Pancreas (tissue), 10 donors: ENCODE data around the gene SPATA17. TPM values are rescaled to one million over a fixed set of nuclear protein-coding genes. Genes with fewer than 3 reads are reported as not detected.

Experiments used
- ATAC-seq, 4 donors: fragments of 200-7000 bp; cut with Tn5 transposase; one replicate each; pipeline versions ENCODE4 v1.8.0 to v1.9.1; 2020; ENCODE audit warnings: mild to moderate bottlenecking in 4 of 4, moderate library complexity in 4 of 4
- DNase-seq, 6 donors: peaks; one replicate each; pipeline ENCODE4 v3.0.0-alpha.2; 2020
- FAIRE-seq: peaks from 2 replicates; lab custom pipeline; 2012; peaks lifted over from hg19 to GRCh38; lab: Jason Lieb, UNC
- H3K27ac ChIP-seq, 4 donors: fragments of 200-600 bp; sonication (generic); 1 replicate in 3 of 4; 2 replicates in 1 of 4; pipeline versions ENCODE4 v1.5.0 to v1.8.0; 2020
- H3K27me3 ChIP-seq, 4 donors: fragments of 200-600 bp; one replicate each; pipeline ENCODE4 v1.8.0; 2021
- H3K36me3 ChIP-seq, 3 donors: fragments of 200-600 bp; sonication (generic) in 1 of 3; one replicate each; pipeline versions ENCODE4 v1.5.0 to v1.8.0; 2020 to 2021
- H3K4me1 ChIP-seq, 3 donors: fragments of 200-600 bp; one replicate each; pipeline ENCODE4 v1.8.0; 2021
- H3K4me3 ChIP-seq, 4 donors: fragments of 200-600 bp; sonication (generic) in 2 of 4; one replicate each; pipeline versions ENCODE4 v1.5.0 to v1.8.0; 2020 to 2021
- H3K9me3 ChIP-seq, 4 donors: fragments of 200-600 bp; one replicate each; pipeline ENCODE4 v1.8.0; 2021
- WGBS, 2 donors: extraction: QIAGEN DNeasy Blood & Tissue Kit; methylation state at CpG; one replicate each; pipeline ENCODE4 v1.1.7; 2013; 5-methylcytosine and 5-hydroxymethylcytosine counted together
- intact Hi-C, 3 donors: fragments of 100-400 bp; cut with DNase I; formaldehyde crosslinking; loops; one replicate each; pipeline versions ENCODE4 v1.11.1 to v1.14.2; 2022
- polyA plus RNA-seq, 2 donors: library from polyadenylated mRNA; stranded (reverse); fragments of 200-250 nt; gene quantifications; one replicate each; pipeline ENCODE4 v1.2.3, GENCODE V29; 2013
- total RNA-seq, 6 donors: library from RNA; stranded (reverse); fragmentation: NEBNext Ultra II Directional in 4 of 6; extraction: Animal tissue kit (Norgen Biotek cat#: 25700) in 4 of 6; gene quantifications; one replicate each; pipeline versions ENCODE4 v1.2.1 to v1.2.4, GENCODE V29; 2021 to 2023
- TF ChIP-seq, protein P1 (sequence below), 4 donors: fragments of 200-600 bp; sonication (generic) in 3 of 4; IDR thresholded peaks; one replicate each; pipeline versions ENCODE4 v1.5.0 to v1.8.0; 2021; ENCODE audit warnings: antibody characterized with exemption in 4 of 4
- donor health status: healthy with polysubstance abuse.
- donor health status: DM: no; HTN: no; CAD: no; lungs with moderate emphysema.
- donor health status: DM: no; HTN: no; CAD: no.
- donor health status: control.
- donor health status: control.
- donor health status: Bipolar disorder and iron deficiency.
- donor health status: DM: yes; HTN: yes; CAD: no.
- donor health status: DM: no; HTN: no; CAD: no.
- donor health status: DM: no; HTN: no; CAD: no.
- donor health status: DM: yes; HTN: yes; CAD: no.

Gene SPATA17
- total and polyA plus RNA-seq, 8 donors: 0.16 to 1.0 (median 0.53) TPM

DNA sequence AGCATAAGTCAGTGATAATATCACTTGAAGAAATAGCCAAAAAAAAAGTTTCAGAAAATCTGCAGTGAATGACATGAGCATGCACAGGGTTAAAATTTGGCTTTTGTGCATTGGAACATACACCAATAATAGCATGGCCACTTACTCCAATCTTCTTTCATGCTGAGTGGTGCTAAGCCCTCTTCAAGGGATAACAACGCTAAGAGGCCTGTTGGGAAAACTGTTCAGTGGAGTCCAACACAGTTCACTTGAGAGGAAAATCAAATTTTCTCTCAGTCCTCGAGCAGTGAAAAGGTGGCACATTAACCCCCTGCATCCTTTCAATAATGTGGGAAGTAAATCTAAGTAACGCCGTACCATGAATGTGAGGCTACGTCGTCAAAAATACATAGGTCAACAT, 264.7 kb downstream of the SPATA17 start:
- ATAC-seq: no peak
- Histone ChIP-seq H3K9me3 (no peaks in the 10 kb centered on the region), H3K27ac (no peak overlapping the region), H3K36me3 (no peaks in the 10 kb centered on the region), H3K4me3 (no peak overlapping the region), H3K4me1 (no peaks in the 10 kb centered on the region), H3K27me3 (no peaks in the 10 kb centered on the region)
- WGBS, 2 donors: 70 to 73% methylated on average over 6 of the region's 6 CpGs
- no peak for DNase-seq
- no peak for FAIRE-seq
- intact Hi-C loops: no loop called here
- TF ChIP-seq, protein P1, sequence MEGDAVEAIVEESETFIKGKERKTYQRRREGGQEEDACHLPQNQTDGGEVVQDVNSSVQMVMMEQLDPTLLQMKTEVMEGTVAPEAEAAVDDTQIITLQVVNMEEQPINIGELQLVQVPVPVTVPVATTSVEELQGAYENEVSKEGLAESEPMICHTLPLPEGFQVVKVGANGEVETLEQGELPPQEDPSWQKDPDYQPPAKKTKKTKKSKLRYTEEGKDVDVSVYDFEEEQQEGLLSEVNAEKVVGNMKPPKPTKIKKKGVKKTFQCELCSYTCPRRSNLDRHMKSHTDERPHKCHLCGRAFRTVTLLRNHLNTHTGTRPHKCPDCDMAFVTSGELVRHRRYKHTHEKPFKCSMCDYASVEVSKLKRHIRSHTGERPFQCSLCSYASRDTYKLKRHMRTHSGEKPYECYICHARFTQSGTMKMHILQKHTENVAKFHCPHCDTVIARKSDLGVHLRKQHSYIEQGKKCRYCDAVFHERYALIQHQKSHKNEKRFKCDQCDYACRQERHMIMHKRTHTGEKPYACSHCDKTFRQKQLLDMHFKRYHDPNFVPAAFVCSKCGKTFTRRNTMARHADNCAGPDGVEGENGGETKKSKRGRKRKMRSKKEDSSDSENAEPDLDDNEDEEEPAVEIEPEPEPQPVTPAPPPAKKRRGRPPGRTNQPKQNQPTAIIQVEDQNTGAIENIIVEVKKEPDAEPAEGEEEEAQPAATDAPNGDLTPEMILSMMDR (IDR thresholded peaks at IDR 0.05): no peak

DNA sequence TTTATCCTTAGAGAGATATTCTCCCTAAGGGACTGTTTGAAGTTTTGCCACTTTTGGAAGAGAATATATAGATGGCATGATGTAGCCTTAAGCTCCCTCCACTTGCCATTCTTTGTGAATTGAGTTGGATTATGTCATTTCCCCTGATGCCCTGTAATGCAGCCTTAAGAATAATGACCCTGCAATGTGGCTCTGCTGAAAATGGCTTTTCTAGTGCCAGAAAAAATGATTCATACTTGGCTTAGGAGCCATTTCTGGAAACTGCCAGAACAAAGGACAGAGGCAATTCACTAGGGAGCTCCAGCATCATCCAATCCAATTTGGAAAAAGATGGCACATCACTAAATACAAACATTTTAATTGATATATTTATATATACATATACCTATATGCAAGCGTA, 265.3 kb downstream of the SPATA17 start:
- H3K27me3 ChIP-seq: no peaks in the 10 kb centered on the region
- H3K36me3 ChIP-seq: no peaks in the 10 kb centered on the region
- no peak overlapping the region for H3K4me3 ChIP-seq
- H3K9me3 ChIP-seq: no peaks in the 10 kb centered on the region
- FAIRE-seq (no peak), ATAC-seq (no peak), DNase-seq (no peak)
- H3K4me1 ChIP-seq: no peaks in the 10 kb centered on the region
- intact Hi-C loops: no loop called here
- no peak overlapping the region for H3K27ac ChIP-seq
- TF ChIP-seq, protein P1 (IDR thresholded peaks at IDR 0.05): no peak
- WGBS, 2 donors: 72 to 88% methylated on average over 1 of the region's 1 CpG

DNA sequence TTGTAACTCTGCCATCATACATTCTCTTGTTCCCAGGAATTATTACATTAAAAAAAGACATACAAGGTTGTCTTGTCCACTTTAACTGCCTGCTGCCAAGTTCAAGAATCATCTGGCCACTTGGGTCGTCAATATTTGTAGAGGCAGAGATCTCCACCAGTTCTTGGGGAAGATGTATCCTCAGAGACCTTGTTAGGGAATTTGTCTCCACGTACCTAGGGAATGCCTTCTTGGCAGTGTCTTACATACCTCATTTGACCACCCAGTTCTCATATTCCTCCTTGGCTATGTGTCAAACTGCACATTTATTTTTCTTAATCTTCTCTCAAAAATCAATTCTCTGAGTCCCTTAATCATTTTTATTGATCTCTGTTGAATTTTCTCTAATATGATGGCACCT, 266.0 kb downstream of the SPATA17 start:
- 33 to 47% methylated on average over 2 of the region's 2 CpGs for WGBS, 2 donors
- no peak for FAIRE-seq

DNA sequence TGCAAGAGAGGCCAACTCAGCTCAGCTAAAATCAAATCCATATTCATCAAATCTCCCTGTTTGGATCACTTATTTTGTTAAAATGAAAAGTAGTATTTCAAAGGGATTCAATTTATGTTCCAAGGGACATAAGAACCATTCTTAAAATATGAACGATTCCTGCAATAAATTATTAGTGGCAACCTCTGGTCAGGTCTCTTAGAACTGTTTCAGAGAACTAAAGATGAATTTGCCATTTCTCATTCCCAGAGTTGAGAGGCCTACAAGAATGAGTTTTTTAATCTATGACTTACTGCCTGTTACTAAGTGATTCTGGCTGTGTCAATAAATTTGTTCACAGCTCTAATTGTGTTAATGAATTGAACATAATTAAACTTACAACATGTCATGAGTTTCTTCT, 268.5 kb downstream of the SPATA17 start:
- Histone ChIP-seq H3K4me1 (no peaks in the 10 kb centered on the region), H3K27ac (no peak overlapping the region), H3K27me3 (no peaks in the 10 kb centered on the region), H3K9me3 (no peaks in the 10 kb centered on the region), H3K4me3 (no peak overlapping the region), H3K36me3 (no peaks in the 10 kb centered on the region)
- DNase-seq (no peak), ATAC-seq (no peak), FAIRE-seq (no peak)
- intact Hi-C loops: no loop called here
- WGBS, 2 donors: 35 to 59% methylated on average over 1 of the region's 1 CpG
- TF ChIP-seq, protein P1 (IDR thresholded peaks at IDR 0.05): no peak

More for the DNA sequence above, 266.0 kb downstream of the SPATA17 start:
- Histone ChIP-seq H3K4me3 (no peak overlapping the region), H3K27ac (no peak overlapping the region), H3K4me1 (no peaks in the 10 kb centered on the region), H3K27me3 (no peaks in the 10 kb centered on the region), H3K36me3 (no peaks in the 10 kb centered on the region), H3K9me3 (no peaks in the 10 kb centered on the region)
- TF ChIP-seq, protein P1 (IDR thresholded peaks at IDR 0.05): no peak
- DNase-seq (no peak), ATAC-seq (no peak)
- intact Hi-C loops: no loop called here

DNA sequence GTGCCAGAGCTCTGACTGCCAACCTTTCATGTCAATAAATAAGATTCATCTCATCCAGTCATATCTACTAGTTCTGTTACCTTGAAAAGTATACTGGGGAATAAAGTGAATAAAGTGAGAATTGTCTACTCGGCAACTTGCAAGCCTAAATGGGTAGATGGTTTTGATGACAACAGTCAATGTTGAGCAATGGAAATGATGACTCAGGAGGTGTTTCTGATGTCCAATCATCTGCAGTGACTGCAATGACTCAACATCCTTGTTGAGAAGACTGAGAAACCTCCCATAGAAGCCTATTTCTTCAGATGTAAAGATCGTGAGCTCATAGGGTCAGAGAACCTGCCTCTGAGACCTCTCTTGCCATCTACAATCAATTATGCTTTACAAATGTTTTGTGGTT, 276.4 kb downstream of the SPATA17 start:
- 74 to 94% methylated on average over 2 of the region's 2 CpGs for WGBS, 2 donors
- Histone ChIP-seq H3K4me1 (no peaks in the 10 kb centered on the region), H3K4me3 (no peak overlapping the region), H3K36me3 (no peaks in the 10 kb centered on the region), H3K27me3 (no peaks in the 10 kb centered on the region), H3K27ac (no peak overlapping the region), H3K9me3 (no peaks in the 10 kb centered on the region)
- ATAC-seq (no peak), DNase-seq (no peak), FAIRE-seq (no peak)
- TF ChIP-seq, protein P1 (IDR thresholded peaks at IDR 0.05): no peak
- intact Hi-C loops: no loop called here
